Measurements from ENCODE around the gene FREY1. TPM values are rescaled to one million over a fixed set of nuclear protein-coding genes. Genes with fewer than 3 reads are reported as not detected.

FREY1 gene
- total and polyA plus RNA-seq, 9 of the 15 experiments (the other 6 are each of a cell fraction or from before 2014, with no cell fraction given) = 0.25 to 1.5 (median 1.1) TPM; not detected in 5

DNA sequence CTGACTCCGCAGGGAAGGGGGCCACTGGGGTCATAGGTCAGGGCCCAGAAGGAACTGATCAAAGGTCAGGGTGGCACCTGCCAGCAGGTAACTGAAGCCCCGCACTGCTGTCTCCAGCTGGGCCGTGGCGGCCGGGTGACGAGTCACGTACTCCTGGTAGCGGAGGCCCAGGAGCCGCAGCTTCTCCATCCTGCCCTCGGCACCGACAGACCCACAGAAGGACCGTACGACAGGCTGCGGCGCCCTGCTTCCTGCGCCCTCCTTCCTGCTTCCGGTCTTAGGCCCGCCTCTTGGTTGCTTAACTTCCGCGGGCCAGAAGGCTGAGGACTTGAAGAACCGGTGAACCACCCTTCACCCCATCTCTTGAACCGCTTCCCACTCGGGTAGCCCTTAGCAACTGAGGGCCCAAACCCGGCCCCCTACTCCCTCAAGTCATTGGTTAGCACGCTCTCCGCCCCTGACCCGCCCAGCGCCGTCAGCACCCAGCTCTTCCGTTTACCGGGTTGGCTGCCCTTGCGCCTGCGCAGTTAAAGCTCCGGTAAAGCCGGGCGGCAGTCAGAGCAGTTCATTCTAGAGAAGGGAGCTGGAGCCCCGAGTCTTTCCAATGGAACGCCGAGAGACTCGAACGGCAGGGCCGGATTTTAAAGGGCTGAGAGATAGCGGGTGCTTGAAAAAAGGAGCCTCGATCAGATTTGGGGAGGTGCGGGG is 10.7 kb upstream of the FREY1 start, which contains the start of gene PEX16 (continued):
- TF ChIP-seq, protein P1, sequence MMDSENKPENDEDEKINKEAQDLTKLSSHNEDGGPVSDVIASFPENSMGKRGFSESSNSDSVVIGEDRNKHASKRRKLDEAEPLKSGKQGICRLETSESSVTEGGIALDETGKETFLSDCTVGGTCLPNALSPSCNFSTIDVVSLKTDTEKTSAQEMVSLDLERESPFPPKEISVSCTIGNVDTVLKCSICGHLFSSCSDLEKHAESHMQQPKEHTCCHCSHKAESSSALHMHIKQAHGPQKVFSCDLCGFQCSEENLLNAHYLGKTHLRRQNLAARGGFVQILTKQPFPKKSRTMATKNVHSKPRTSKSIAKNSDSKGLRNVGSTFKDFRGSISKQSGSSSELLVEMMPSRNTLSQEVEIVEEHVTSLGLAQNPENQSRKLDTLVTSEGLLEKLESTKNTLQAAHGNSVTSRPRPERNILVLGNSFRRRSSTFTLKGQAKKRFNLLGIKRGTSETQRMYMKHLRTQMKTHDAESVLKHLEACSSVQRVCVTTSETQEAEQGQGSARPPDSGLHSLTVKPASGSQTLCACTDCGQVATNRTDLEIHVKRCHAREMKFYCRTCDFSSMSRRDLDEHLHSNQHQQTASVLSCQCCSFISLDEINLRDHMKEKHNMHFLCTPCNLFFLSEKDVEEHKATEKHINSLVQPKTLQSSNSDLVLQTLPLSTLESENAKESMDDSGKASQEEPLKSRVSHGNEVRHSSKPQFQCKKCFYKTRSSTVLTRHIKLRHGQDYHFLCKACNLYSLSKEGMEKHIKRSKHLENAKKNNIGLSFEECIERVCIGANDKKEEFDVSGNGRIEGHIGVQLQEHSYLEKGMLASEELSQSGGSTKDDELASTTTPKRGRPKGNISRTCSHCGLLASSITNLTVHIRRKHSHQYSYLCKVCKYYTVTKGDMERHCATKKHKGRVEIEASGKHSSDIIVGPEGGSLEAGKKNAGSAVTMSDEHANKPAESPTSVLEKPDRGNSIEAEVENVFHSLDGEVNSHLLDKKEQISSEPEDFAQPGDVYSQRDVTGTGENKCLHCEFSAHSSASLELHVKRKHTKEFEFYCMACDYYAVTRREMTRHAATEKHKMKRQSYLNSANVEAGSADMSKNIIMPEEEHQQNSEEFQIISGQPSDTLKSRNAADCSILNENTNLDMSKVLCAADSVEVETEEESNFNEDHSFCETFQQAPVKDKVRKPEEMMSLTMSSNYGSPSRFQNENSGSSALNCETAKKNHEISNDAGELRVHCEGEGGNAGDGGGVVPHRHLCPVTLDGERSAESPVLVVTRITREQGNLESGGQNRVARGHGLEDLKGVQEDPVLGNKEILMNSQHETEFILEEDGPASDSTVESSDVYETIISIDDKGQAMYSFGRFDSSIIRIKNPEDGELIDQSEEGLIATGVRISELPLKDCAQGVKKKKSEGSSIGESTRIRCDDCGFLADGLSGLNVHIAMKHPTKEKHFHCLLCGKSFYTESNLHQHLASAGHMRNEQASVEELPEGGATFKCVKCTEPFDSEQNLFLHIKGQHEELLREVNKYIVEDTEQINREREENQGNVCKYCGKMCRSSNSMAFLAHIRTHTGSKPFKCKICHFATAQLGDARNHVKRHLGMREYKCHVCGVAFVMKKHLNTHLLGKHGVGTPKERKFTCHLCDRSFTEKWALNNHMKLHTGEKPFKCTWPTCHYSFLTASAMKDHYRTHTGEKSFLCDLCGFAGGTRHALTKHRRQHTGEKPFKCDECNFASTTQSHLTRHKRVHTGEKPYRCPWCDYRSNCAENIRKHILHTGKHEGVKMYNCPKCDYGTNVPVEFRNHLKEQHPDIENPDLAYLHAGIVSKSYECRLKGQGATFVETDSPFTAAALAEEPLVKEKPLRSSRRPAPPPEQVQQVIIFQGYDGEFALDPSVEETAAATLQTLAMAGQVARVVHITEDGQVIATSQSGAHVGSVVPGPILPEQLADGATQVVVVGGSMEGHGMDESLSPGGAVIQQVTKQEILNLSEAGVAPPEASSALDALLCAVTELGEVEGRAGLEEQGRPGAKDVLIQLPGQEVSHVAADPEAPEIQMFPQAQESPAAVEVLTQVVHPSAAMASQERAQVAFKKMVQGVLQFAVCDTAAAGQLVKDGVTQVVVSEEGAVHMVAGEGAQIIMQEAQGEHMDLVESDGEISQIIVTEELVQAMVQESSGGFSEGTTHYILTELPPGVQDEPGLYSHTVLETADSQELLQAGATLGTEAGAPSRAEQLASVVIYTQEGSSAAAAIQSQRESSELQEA (IDR thresholded peaks at IDR 0.05; ENCODE audit: low read depth) = no peak
- TF ChIP-seq SIN3A (IDR thresholded peaks at IDR 0.05; ENCODE audit: borderline replicate concordance in 2 of 2, control insufficient read depth in 1 of 2, low read depth in 2 of 2, low read length in 2 of 2) (peak; percentile 91 to 92), MYBL2 (IDR thresholded peaks at IDR 0.05; ENCODE audit: low read depth) (no peak), MYBL2 (CRISPR knock-in tag; IDR thresholded peaks at IDR 0.05; ENCODE audit: borderline replicate concordance) (no peak), ZNF24 (IDR thresholded peaks at IDR 0.05) (no peak), SMARCE1 (IDR thresholded peaks at IDR 0.05) (no peak), CAMTA2 (CRISPR knock-in tag; conservative IDR thresholded peaks at IDR 0.05) (no peak), FUS (optimal IDR thresholded peaks at IDR 0.05; ENCODE audit: low read depth, low read length) (no peak), SMARCB1 (IDR thresholded peaks at IDR 0.05; ENCODE audit: insufficient read length, low read depth) (no peak), PPARD (CRISPR knock-in tag; IDR thresholded peaks at IDR 0.05) (no peak), MED1 (CRISPR knock-in tag; IDR thresholded peaks at IDR 0.05; ENCODE audit: borderline replicate concordance) (no peak), ZNF780A (CRISPR knock-in tag; IDR thresholded peaks at IDR 0.05) (no peak), ELF4 (CRISPR knock-in tag; IDR thresholded peaks at IDR 0.05) (peak; percentile 85), NCOA6 (IDR thresholded peaks at IDR 0.05) (no peak), GTF2E2 (tag; IDR thresholded peaks at IDR 0.05) (no peak), KDM5B (IDR thresholded peaks at IDR 0.05; ENCODE audit: insufficient replicate concordance, low read depth, low read length) (peak; percentile 73), ZFX (CRISPR knock-in tag; IDR thresholded peaks at IDR 0.05) (peak; percentile 54; the same call in 1 of the 2 replicates)
- TF ChIP-seq, protein P2, sequence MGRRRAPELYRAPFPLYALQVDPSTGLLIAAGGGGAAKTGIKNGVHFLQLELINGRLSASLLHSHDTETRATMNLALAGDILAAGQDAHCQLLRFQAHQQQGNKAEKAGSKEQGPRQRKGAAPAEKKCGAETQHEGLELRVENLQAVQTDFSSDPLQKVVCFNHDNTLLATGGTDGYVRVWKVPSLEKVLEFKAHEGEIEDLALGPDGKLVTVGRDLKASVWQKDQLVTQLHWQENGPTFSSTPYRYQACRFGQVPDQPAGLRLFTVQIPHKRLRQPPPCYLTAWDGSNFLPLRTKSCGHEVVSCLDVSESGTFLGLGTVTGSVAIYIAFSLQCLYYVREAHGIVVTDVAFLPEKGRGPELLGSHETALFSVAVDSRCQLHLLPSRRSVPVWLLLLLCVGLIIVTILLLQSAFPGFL (CRISPR knock-in tag; IDR thresholded peaks at IDR 0.05) = no peak
- TF ChIP-seq, protein P3, sequence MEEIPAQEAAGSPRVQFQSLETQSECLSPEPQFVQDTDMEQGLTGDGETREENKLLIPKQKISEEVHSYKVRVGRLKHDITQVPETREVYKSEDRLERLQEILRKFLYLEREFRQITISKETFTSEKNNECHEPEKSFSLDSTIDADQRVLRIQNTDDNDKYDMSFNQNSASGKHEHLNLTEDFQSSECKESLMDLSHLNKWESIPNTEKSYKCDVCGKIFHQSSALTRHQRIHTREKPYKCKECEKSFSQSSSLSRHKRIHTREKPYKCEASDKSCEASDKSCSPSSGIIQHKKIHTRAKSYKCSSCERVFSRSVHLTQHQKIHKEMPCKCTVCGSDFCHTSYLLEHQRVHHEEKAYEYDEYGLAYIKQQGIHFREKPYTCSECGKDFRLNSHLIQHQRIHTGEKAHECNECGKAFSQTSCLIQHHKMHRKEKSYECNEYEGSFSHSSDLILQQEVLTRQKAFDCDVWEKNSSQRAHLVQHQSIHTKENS (CRISPR knock-in tag; IDR thresholded peaks at IDR 0.05) = no peak

Data from K562 (cell line).